ENCODE results near the gene EVL.
"Not testable (repeated sequence)": the region's sequence is repeated elsewhere in the genome, so short reads cannot be mapped to it uniquely, and the experiment has no call there.

The EVL gene

GRCh38 chr14:100065111-100065871, at the start of gene EVL:
TSS of gene EVL (plus strand) at chr14:100065422. CDS start at chr14:100065501, 79 bp downstream.
- DNase-seq = no peak

- DNase-seq = no peak
These were observed 47.7 kb upstream of the EVL start for GRCh38 chr14:100017553-100017952.

GRCh38 chr14:100018054-100018453, 47.2 kb upstream of the EVL start:
- DNase-seq = no peak

GRCh38 chr14:100018482-100018881, 46.7 kb upstream of the EVL start:
- DNase-seq = no peak

- DNase-seq = no peak
These were observed 46.0 kb upstream of the EVL start for GRCh38 chr14:100019156-100019744.

GRCh38 chr14:100020629-100021028, 44.6 kb upstream of the EVL start:
- no peak for DNase-seq

GRCh38 chr14:100022772-100023451, 42.3 kb upstream of the EVL start:
- no peak for DNase-seq

GRCh38 chr14:100025111-100025510, 40.1 kb upstream of the EVL start:
- DNase-seq = no peak

GRCh38 chr14:100027771-100028490, 37.3 kb upstream of the EVL start:
- DNase-seq = no peak

GRCh38 chr14:100028990-100029677, 36.1 kb upstream of the EVL start:
- DNase-seq = no peak

GRCh38 chr14:100030006-100030405, 35.2 kb upstream of the EVL start:
- not testable (repeated sequence) for DNase-seq

GRCh38 chr14:100030452-100031153, 34.6 kb upstream of the EVL start:
- DNase-seq = no peak

- no peak for DNase-seq
These were observed 33.5 kb upstream of the EVL start for GRCh38 chr14:100031506-100032281.

GRCh38 chr14:100032738-100033137, 32.5 kb upstream of the EVL start:
- no peak for DNase-seq

GRCh38 chr14:100033347-100034075, 31.7 kb upstream of the EVL start:
- DNase-seq = no peak

- no peak for DNase-seq
These were observed 30.8 kb upstream of the EVL start for GRCh38 chr14:100034468-100034867.

- no peak for DNase-seq
These were observed 30.2 kb upstream of the EVL start for GRCh38 chr14:100034961-100035500.

GRCh38 chr14:100035700-100036099, 29.5 kb upstream of the EVL start:
- no peak for DNase-seq

- no peak for DNase-seq
These were observed 27.9 kb upstream of the EVL start for GRCh38 chr14:100037353-100037752.

GRCh38 chr14:100038065-100038464, 27.2 kb upstream of the EVL start:
- DNase-seq = no peak
